Stomach smooth muscle (tissue), 2 donors: ENCODE results near the gene SLC26A3.

ENCODE experiments used
- H3K27ac ChIP-seq: one replicate; pipeline ENCODE4 v1.7.0; 2013; ENCODE audit warnings: mild to moderate bottlenecking, low read length, inconsistent platforms
- H3K27me3 ChIP-seq, 2 donors: one replicate each; pipeline ENCODE4 v1.7.0; 2013; ENCODE audit warnings: low read length in 2 of 2; ENCODE audit not compliant: insufficient read depth in 2 of 2, control insufficient read depth in 1 of 2
- H3K36me3 ChIP-seq, 2 donors: one replicate each; pipeline ENCODE4 v1.7.0; 2013; ENCODE audit warnings: low read length in 2 of 2; ENCODE audit not compliant: control insufficient read depth in 2 of 2, insufficient read depth in 2 of 2
- H3K4me1 ChIP-seq: one replicate; pipeline ENCODE4 v1.7.0; 2013; ENCODE audit warnings: low read length; ENCODE audit not compliant: control insufficient read depth, insufficient read depth
- H3K4me3 ChIP-seq, 2 donors: one replicate each; pipeline ENCODE4 v1.7.0; 2013; ENCODE audit warnings: low read length in 2 of 2
- H3K9ac ChIP-seq, 2 donors: one replicate each; pipeline ENCODE4 v1.7.0; 2013; ENCODE audit warnings: low read length in 2 of 2, mild to moderate bottlenecking in 1 of 2
- H3K9me3 ChIP-seq, 2 donors: one replicate each; pipeline ENCODE4 v1.7.0; 2013; ENCODE audit warnings: low read length in 2 of 2; ENCODE audit not compliant: control insufficient read depth in 2 of 2
- donor health status: healthy.
- donor health status: Pancreatic carcinoma.

Gene SLC26A3

DNA sequence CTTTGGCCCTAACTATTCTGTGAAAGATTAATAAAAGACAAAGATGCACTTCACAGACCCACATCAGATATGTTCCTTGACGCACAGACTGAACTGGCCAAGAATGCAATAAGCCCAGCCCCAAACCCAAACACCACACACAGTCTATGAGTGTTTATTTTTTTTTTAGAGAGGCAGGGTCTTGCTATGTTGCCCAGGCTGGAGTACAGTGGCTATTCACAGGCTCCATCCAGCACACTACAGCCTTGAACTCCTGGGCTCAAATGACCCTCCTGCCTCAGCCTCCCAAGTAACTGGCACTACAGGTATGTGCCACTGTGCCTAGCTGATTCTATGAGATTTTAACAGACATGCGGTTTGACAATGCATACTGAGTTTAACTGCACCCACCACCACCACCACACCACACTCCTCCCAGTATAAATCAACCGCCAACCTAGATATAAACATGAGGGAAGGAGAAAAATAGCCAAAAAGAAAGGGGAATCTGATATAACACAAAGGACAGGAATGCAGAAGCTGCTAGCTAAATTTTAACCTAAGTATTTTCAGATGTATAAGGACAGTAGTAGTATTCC, 35.1 kb upstream of the SLC26A3 start:
- no peaks in the 10 kb centered on the region for H3K36me3 ChIP-seq
- no peak overlapping the region for H3K27ac ChIP-seq
- no peaks in the 10 kb centered on the region for H3K4me1 ChIP-seq
- no peaks in the 10 kb centered on the region for H3K9me3 ChIP-seq
- H3K4me3 ChIP-seq, result no peak overlapping the region
- H3K9ac ChIP-seq, result no peak overlapping the region
- no peaks in the 10 kb centered on the region for H3K27me3 ChIP-seq

DNA sequence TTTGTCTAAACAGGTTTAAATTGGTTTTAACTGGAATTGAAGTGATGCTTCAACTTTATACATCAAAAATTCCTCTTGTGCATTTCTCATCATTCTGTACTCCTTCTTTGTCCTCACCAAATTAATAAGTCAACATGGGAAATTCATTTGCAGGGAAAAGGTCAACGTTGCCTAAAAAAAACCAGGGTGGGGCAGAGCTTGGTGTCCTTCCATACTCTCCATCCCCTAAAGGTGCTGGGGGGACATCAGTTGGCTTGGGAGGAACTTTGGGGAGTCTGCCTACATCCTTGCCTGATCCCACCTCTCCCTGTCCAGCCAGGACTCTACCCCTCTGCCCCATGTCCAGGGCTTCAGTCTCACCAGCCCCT, 34.1 kb upstream of the SLC26A3 start:
- Histone ChIP-seq H3K9ac (no peak overlapping the region), H3K36me3 (no peaks in the 10 kb centered on the region), H3K4me1 (no peaks in the 10 kb centered on the region), H3K27me3 (no peaks in the 10 kb centered on the region), H3K9me3 (no peaks in the 10 kb centered on the region), H3K4me3 (no peak overlapping the region), H3K27ac (no peak overlapping the region)

DNA sequence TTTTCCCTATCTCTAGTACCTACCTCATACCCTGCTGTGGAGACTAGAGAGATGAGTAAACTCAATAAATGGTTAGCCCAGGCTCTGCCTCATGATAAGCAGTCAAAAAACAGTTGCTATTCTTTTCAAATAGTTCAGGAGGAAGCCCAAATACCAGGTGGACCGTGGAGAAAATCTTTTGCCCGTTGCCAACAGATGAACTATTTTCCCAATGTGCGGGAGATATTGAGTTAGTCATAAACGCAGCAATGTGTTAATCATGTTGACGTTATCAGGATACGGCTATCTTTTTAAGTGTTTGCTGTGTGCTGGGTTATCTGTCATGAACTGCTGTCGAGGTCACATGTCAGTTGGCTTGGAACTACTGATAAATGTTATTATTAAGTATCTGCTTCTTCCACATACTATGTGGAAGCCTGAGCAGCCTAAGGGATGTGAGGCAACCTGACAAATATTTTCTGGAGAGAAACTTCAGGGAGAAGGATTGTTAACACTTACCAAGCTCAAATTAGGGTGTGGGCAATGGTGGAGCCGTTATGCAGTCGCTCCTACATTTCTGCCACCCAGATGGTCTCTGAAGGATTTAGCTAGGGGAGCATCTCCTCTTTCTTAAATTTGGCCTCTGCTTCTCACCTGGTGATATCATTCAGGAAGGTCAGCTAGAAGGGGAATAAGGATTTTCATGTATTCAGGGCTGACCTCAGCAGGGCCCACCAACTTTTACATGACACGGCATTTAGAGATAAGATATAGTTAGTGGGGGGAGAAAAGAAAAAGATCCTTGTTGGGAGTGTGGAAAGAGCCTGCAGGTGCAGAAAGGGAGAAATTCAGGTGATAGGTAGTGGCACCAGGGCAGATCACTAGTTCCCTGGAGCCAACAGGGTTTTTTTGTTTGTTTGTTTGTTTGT, 33.5 kb upstream of the SLC26A3 start:
- no peak overlapping the region for H3K4me3 ChIP-seq
- no peaks in the 10 kb centered on the region for H3K4me1 ChIP-seq
- H3K27me3 ChIP-seq, result no peaks in the 10 kb centered on the region
- no peaks in the 10 kb centered on the region for H3K36me3 ChIP-seq
- no peak overlapping the region for H3K27ac ChIP-seq
- H3K9ac ChIP-seq, result no peak overlapping the region
- no peaks in the 10 kb centered on the region for H3K9me3 ChIP-seq

DNA sequence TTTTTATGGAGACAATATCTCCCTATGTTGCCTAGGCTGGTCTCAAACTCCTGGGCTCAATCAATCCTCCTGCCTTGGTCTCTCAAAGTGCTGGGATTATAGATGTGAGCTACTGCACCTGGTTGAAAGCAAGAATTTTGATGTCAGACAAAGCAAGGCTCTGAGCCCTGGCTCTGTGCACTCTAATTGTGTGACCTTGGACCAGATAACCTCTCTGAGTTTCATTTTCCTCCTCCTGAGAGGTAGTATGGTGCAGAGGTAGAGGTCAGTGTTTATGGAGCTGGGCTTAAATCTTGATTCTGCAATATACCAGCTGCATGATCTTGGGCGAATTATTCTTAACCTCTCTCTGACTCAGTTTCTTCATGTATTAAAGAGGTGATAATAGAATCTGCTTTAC, 31.4 kb upstream of the SLC26A3 start:
- no peaks in the 10 kb centered on the region for H3K4me1 ChIP-seq
- H3K4me3 ChIP-seq, result no peak overlapping the region
- no peak overlapping the region for H3K27ac ChIP-seq
- no peaks in the 10 kb centered on the region for H3K9me3 ChIP-seq
- H3K27me3 ChIP-seq, result no peaks in the 10 kb centered on the region
- H3K9ac ChIP-seq, result no peak overlapping the region
- H3K36me3 ChIP-seq, result no peaks in the 10 kb centered on the region

DNA sequence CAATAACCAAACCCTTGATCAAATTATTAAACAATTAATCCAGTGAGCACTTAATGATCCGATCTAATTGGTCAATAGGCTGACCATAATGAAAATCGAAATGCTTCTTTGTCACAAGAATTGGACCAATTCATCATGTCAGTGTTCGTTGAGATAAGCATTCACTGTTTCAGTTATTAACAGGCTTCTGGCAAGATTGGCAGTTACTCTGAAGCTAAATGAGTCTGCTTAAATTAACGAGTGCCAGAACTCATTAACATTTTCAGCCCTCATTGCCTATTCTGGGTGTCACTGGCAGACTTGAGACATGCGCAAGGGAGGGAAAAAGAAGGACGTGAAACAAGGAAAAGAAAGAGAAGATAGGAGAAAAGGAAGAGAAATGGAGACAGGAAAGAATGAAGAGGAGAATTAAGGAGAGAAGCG, 30.7 kb upstream of the SLC26A3 start:
- Histone ChIP-seq H3K4me1 (no peaks in the 10 kb centered on the region), H3K4me3 (no peak overlapping the region), H3K27me3 (no peaks in the 10 kb centered on the region), H3K9me3 (no peaks in the 10 kb centered on the region), H3K27ac (no peak overlapping the region), H3K9ac (no peak overlapping the region), H3K36me3 (no peaks in the 10 kb centered on the region)

DNA sequence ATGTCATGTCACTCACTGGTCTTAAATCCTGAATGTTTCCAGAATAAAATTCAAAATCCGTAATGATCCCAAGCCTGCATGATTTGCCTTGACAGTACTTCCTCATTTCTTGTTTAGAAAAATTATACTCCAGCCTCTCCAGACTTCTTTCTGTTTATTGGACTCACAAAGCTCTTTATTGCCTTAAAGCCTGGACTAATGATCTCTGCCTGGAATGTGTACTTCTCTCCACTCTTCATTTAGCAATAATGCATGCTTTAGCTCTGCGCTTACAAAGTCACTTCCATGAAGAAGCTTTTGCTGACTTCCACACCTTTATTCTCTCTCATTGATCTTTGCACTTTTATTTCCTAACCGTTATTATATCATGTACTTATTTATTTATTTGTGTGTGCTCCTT, 27.4 kb upstream of the SLC26A3 start:
- Histone ChIP-seq H3K4me1 (no peaks in the 10 kb centered on the region), H3K36me3 (no peaks in the 10 kb centered on the region), H3K9ac (no peak overlapping the region), H3K27me3 (no peaks in the 10 kb centered on the region), H3K27ac (no peak overlapping the region), H3K4me3 (no peak overlapping the region), H3K9me3 (no peaks in the 10 kb centered on the region)

DNA sequence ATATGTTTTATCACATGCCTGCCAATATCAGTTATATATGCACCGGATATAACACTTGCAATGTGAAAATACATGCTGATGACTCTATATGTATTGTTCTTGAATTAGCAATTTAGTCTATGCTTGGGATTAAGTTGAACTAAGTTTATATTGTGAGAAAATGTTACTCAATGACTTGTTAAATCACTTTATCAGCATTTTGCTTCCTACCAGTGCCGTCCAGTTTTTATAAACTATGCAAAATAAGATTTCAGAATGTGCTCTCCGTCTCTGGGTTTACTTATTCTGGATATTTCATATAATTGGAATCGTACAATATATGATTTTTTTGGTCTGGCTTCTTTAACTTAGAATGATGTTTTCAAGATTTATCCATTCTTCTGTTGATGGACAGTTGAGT, 25.5 kb upstream of the SLC26A3 start:
- no peak overlapping the region for H3K9ac ChIP-seq
- no peaks in the 10 kb centered on the region for H3K36me3 ChIP-seq
- no peak overlapping the region for H3K4me3 ChIP-seq
- H3K27ac ChIP-seq, result no peak overlapping the region
- H3K9me3 ChIP-seq, result no peaks in the 10 kb centered on the region
- no peaks in the 10 kb centered on the region for H3K27me3 ChIP-seq
- H3K4me1 ChIP-seq, result no peaks in the 10 kb centered on the region

DNA sequence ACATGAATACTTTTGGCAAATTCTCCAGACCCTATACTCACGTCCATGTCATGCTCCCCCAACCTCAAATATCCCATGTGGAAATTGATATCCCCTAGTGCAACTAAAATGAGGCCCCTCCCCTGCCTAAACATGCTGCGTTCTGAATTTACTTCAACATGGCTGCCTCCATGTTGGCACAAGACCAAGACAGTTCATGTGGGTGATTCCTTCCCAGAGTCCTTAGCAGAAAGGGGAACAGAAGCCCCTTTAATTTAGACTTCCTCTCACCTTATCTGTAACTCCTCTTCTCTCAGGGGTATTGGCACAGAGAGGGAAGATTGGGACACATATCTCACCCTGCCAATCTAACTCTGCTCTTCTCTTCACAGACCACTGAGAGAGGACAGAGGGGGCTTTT, 24.5 kb upstream of the SLC26A3 start:
- no peak overlapping the region for H3K27ac ChIP-seq
- H3K27me3 ChIP-seq, result no peaks in the 10 kb centered on the region
- no peaks in the 10 kb centered on the region for H3K9me3 ChIP-seq
- H3K4me3 ChIP-seq, result no peak overlapping the region
- H3K4me1 ChIP-seq, result no peaks in the 10 kb centered on the region
- H3K9ac ChIP-seq, result no peak overlapping the region
- H3K36me3 ChIP-seq, result no peaks in the 10 kb centered on the region

DNA sequence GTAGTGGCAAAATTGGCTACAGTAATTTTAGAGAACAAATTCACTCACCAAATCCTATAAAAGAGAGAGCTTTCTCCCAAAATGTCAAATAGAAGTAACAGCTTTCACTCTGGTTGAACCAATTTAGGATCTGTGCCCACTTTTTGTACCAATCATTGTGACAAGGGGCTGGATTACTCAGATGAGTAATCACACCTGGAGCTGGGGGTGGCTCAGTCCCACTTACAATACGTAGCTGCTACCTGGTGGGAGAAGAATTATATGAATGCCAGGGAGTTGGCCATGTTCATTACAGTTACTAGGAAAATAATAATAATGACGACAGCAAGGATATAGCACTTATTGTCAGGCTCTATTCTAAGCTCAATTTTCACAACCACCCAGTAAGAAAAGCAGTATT, 23.4 kb upstream of the SLC26A3 start:
- no peaks in the 10 kb centered on the region for H3K27me3 ChIP-seq
- no peak overlapping the region for H3K4me3 ChIP-seq
- no peak overlapping the region for H3K27ac ChIP-seq
- H3K4me1 ChIP-seq, result no peaks in the 10 kb centered on the region
- no peaks in the 10 kb centered on the region for H3K36me3 ChIP-seq
- H3K9me3 ChIP-seq, result no peaks in the 10 kb centered on the region
- no peak overlapping the region for H3K9ac ChIP-seq

DNA sequence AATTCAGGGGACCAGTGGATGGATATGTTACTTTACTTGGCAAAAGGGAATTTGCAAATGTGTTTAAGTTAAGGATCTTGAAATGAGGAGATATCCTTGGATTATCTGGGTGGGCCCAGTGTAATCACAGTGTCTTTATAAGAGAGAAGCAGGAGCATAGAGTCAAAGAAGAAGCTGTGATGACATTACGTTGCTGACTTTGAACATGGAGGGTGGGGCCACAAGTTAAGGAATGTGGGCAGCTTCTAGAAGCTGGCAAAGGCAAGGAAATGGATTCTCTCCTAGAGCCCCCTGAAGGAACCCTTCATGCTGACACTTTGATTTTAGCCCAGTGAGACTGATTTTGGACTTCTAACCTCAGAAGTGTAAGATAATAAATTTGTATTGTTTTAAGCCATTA, 21.8 kb upstream of the SLC26A3 start:
- Histone ChIP-seq H3K4me3 (no peak overlapping the region), H3K27ac (no peak overlapping the region), H3K9me3 (no peaks in the 10 kb centered on the region), H3K9ac (no peak overlapping the region), H3K36me3 (no peaks in the 10 kb centered on the region), H3K4me1 (no peaks in the 10 kb centered on the region), H3K27me3 (no peaks in the 10 kb centered on the region)

DNA sequence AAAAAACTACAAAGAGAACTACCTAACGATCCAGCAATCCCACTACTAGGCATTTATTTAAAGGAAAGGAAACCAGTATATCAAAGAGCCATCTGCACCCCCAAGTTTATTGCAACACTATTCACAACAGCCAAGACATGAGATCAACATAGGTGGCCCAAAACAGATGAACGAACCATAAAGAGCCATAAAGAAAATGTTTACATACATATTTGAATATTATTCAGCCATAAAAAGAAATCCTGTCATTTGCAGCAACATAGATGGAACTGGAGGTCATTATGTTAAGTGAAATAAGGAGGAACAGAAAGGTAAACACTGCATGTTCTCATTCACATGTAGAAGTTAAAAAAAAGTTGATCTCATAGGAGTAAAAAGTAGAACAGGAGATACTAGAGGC, 15.6 kb upstream of the SLC26A3 start:
- Histone ChIP-seq H3K27me3 (no peaks in the 10 kb centered on the region), H3K9ac (no peak overlapping the region), H3K4me1 (no peaks in the 10 kb centered on the region), H3K4me3 (no peak overlapping the region), H3K36me3 (no peaks in the 10 kb centered on the region), H3K9me3 (no peaks in the 10 kb centered on the region), H3K27ac (no peak overlapping the region)
